CD1c-positive myeloid dendritic cell (primary cell): ENCODE results near the gene ANKLE1.
A peak's percentile ranks its signal among the peaks of the same experiment; 100 is the strongest.
"Not testable (repeated sequence)": the region's sequence is repeated elsewhere in the genome, so short reads cannot be mapped to it uniquely, and the experiment has no call there.

Source experiments
- DNase-seq: peaks from one replicate; pipeline ENCODE4 v3.0.0-alpha.2; 2016; ENCODE audit errors: extremely low spot score

ANKLE1 gene

DNA sequence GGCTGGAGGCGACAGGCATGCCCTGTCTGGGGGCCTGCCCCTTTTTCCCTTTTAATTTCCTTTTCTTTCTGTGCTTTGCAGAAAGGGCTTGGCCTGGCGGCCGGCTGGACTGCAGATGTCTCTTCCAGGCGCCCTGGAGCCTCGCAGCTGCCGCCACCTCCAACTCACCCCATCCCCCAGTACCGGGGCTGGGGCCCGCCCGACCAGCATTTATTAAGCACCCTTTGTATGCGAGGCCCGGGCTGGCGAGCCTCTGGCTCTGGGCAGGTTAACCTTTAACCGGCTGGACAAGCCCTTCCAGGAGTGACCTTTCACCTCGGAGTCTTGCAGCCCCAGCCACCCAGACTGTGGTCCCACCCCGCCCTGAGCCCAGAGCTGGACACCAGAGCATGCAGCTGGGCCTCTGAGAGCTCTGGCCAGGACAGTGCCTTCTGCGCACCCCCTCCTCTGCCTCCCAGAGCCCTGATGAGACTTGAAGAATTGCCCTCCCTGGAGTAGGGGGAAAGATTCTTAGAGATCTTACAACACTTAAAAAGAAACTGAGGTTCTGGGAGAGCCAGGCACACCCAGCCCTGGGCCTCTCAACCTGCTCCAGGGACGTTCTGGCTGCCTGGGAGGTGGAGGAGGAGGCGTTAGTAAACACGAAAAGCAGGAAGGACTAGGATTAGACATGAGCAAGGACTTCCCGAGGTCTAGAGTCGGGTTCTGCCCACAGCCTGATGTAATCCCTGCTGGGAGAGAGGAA is 34.8 kb upstream of the ANKLE1 start:
- DNase-seq: peak; percentile 34

DNA sequence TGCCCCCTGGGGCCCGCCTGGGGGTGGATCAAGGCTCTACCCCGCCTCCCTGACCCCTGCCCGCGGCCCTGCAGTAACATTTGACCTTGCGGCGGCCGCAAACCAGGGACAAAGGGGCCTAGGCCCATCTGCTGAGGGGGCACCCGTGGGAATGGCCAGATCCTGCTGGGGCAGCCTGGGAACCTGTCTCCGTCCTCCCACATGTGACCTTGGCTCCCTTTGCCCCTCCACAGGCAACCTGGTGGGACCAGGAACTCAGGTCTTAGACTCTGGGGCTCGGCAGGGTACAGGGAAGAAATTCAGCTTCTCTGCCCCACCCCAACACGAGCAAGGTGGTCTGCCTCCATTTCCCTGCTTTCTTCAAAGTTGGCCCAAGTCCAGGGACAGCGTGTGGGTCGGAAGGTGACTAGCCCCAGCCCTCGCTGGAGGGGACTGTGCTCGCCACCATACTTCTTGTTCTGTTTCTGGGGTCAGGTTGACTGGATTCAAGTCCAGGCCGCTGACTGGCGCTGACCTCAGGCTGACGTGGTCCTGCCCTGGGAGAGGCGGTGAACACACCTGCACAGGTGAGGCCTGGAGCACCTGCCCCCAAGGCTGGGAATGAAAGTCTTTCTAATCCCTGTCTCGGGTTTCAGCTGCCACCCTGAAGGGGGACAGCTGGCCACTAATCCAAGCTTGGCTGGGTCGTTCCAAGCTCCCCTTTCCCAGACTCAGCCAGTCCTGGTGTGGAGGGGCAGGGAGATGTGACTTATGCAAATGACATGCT is 33.5 kb upstream of the ANKLE1 start:
- DNase-seq: no peak

DNA sequence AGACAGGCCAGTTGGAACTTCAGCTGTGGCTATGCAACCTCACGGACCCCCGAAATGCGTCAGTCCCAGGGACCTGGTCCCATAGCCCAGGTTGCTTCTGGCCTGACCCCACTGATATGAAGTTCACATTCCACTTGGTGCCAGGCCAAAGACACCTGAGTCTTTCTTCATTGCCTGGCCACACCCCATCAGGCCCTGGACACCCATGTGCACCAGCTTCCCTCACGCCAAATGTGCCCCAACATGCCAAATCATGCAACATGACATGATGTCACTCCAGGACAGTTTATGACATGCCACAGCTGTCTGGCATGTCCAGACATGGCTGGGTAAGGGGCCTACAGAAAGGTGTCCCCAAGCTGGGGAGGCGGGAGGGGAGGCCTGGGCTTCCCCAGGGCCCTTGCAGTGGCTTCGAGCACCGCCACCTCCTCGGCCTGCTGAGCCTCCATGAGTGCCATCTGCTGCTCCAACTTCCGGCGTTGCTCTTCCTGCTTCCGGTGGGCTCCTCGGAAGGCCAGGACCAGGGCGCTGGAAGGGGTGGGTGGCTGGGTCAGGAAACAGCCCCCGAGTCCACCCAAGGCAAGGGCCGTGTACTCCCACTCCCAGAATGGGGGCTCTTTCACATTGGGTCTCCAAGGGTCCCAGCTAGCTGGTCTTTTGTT is 31.7 kb upstream of the ANKLE1 start:
- no peak for DNase-seq

DNA sequence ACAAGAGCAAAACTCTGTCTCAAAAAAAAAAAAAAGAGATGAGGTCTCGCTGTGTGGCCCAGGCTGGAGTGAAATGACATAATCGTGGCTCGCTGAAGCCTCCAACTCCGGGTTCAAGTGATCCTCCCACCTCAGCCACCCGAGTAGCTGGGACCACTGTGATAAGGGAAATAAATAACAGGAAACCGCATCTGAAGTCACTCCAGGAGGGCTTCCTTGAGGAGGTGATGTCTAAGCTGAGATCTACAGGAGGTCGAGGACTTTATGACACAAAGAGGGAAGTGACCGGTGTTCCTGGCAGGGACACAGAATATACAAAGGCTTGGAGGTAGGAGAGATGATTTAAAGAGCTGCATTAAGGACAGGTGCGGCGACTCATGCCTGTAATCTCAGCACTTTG is 27.1 kb upstream of the ANKLE1 start:
- DNase-seq: no peak

DNA sequence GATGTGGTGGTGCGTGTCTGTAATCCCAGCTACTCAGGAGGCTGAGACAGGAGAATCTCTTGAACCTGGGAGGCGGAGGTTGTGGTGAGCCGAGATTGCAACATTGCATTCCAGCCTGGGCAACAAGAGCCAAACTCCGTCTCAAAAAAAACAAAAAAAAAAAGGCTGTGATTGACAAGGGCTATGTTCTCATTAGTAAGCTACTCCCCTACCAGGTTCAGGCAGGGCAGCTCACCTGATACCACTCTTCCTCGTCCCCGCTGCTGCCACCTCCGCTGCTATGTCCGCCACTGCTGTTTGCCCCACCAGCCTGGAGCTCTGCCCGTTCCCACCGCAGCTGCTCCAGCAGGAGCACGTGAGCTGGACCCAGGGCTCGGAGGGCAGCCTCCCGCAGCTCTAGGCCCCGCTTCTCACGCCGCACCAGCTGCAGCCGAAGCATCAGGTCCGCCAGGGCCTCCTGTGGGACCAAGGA is 26.5 kb upstream of the ANKLE1 start:
- DNase-seq: no peak

DNA sequence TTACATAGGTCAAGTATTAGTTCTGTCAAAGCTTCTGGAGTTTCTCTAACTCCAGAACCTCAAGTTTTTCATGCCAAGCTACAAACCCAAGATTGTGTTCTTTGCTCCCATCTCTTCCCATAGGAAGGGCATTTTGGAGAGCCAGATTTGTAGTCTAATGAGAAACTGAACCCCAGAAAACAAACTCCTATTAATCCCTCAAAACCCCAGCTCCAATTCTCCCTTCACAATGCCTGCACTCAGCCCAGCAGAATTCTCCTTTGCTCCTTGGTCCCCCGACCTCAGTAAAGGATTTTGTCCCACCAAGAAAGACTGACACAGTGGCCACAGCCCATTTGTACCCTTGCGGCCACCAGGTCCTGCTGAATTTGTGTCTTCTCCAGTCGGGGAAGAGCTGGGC is 25.6 kb upstream of the ANKLE1 start:
- DNase-seq: no peak

DNA sequence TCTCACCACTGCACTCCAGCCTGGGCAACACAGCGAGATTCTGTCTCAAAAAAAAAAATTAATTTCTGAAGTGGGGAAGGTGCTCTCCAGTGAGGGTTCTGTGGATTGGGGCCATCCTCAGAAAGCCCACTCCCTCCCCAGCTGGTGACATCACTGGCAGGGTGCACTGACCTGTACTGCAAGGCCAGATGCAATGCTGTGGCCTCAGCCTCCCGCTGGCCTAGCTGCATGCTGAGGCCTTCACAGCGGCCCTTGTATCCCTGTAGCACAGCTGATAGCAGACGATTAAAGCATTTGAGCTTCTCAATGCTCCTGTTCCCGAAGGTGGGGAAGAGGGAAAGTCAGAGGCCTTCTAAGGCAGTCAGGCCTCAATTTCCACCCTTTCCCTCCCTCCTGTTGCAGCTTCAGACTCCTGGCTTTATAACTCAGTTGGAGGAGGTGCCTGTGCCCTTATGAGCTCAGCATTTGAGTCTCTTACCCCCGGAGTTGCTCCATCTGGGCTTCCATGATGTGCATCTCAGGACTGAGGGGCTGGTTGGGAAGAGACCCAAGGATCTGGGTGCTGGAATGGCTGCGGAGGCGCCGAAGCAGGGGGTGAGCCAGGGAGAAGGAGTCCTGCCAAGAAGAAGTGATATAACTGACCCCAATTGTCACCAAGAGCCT is 22.5 kb upstream of the ANKLE1 start:
- DNase-seq: no peak

DNA sequence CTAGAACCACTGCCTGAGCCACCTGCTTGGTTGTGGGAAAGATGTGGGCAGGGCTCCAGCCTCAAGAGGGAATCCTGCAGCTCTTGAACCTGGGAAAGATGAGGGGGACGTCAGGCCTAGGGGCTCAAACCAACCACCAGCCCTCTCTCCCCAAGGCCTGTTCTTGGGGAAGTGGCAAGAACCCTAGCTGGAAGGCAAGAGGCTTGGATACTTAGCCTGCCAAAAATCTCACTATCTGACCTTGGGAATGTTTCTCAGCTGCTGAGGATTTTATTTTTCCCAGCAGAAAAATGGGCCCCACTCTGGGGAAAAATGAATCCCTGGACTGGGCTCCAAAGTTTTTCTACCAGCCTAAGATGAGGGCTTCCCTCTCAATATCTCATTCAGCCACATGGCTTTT is 21.8 kb upstream of the ANKLE1 start:
- no peak for DNase-seq

DNA sequence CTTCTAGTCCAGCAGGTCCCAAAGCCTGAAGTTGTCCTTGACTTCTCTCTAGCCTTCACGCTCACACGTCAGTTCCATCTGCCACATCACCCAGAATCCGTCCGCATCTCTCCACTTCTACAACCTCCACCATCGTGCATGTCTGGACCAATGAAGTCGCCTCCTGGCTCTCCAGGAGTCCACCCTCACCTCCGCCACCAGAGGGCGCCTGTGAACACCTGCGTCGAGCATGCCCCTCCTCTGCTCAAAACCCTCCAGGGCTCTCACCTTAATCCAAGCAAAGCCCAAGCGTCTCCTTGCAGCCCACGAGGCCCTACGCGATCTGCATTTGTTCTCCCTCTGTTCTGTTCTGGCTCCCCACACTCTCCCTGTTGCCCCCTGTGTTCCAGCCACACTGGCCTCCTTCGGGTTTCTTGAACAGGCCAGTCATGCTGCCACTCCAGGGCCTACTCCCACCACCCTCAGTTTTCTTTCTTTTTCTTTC is 20.8 kb upstream of the ANKLE1 start:
- DNase-seq: peak; percentile 91

DNA sequence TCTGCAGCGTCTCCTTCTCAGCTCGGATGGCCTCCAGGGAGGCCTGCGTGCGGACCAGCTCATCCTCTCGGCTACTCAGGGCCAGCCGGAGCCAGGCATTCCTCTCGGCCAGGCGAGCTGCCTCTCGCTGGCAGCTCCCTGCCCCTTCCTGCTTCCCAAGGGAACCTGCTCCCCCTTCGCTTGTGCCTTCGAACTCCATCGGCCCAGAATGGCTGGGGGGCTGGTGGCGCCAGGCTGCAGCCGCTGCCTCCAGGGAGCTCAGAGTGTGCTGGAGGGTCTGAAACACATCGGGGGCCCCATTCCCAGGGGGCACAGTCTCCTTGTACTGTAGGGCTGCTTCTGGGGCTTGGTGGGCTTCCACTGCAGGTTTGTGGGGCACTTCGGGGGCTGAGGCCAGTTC is 19.1 kb upstream of the ANKLE1 start:
- no peak for DNase-seq

DNA sequence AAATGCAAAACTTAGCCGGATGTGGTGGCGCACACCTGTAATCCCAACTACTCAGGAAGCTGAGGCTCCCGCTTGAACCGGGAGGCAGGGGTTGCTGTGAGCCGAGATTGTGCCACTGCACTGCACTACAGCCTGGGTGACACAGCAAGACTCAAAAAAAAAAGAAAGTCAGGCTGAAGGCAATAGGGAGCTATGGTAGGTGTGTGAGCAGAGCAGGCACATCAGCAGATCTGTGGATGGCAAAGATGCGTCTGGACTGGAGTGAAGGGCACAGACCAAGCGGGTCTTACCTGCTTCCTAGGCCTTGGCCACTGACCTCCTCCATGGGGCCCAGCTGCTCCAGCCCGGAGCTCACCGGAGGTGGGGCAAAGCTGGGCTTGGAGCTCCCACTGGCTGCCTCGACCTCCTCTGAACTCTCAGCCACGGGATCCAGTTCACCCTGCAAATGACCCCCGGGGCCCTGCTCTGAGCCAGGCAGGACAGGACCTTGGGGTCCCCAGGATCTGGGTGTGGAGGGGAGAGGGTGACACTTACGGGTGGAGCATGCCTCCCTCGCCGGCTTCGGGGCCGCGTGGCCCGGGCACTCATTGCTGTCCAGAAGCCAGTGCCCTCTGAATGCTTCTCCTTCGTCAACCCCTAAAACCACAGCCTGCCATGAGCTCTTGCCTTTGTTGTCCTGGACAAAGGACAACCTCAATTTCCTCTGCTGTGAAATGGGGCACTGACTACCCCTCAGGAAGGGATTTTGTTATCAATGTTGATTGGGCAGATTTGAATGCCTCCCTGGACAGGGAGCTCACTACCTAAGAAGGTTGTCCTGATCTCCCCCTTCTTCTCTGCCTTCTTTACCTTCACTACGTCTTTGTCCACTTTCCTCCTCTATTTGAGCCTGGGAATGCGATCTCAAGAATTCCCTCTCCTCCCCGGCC is 17.7 kb upstream of the ANKLE1 start:
- no peak for DNase-seq

DNA sequence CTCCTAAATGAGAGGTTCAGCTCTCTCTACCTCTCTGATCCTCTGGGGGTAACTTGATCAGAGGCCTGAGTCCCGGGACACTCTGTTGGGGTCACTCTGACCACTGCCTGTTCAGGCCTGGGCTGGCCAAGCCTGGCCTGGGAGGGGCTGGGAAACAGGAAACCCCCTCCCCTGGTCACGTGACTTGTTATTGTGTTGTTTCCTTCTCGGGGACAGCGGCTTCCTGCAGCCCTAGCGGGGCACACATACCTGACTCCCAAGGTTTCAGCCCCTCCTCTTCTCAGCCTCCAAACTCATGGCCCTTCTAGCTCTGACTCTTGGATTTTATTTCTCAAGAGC is 17.1 kb upstream of the ANKLE1 start, which contains the start of gene USHBP1:
Gene USHBP1 (minus strand): TSS at position 105 of the 339 bp plus-strand sequence. CDS start 446 bp downstream, outside the sequence.
- no peak for DNase-seq

DNA sequence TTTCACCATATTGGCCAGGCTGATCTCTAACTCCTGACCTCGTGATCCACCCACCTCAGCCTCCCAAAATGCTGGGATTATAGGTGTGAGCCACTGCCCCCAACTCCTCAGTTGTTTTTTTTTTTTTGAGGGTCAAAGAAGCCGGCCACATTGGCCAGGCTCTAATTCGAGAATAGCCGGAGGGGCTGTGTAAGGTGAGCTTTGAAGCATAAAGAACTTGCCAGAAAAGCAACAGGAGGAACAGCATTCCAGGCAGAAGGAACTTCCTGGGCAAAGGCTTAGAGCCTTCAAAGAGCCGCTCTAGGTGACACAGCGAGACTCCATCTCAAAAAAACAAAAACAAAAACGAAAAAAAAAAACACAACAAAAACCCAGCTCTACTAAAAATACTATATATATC is 15.7 kb upstream of the ANKLE1 start:
- DNase-seq: no peak

DNA sequence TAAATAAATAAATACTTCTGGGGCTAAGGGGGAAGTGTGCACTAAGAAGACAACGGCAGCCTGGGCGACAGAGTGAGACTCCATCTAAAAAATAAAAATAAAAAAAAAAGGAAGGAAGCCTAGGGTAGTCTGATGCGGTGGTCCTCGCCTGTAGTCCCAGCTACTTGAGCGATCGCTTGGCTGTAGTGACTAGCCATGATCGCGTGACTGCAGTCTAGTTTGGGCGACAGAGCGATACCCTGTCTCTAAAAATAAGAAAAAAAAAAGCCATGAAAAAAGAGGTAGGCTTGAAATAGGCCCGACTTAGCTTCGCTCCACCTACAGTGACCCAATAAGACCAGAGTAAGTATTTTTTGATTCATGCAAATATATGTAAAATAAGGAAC is 15.1 kb upstream of the ANKLE1 start:
- DNase-seq: no peak

DNA sequence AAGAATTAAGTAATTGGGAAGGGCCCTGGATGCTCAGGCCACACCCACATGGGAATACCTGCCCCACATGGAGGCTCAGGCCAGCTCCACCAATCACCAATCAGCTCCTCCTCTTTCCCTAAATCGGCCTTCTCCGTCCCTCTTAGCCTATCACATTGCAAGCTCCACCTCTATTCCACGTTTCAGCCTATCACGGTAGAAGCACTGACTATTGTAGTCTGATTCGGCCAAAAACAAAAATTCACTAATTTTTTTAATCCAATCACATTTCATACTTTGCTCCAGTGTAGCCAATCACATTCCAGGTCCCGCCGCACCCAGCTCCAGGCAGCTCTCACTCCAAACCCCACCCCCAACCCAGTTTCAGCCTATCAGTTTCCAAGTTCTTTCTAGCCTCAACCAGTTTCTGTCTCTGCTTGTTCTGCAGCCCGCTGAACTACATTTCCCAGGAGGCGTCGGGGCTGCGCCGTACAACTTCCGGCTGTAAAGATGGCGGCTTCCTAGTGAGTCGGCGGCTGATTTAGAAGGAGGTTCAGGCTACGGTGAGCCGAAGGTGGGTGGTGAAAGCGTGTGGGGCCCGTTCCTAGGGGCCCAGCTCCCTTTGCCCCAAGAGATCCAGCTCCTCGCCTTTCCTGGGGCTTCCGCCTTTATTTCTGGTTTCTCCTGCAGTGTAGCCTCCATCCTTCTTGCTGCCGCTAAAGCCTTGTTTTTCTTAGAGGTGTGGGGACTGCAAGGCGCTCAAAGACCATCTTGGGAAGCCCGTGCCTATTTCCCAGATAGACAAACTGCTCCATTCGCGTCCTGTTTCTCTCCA is 14.5 kb upstream of the ANKLE1 start, which contains the start of gene BABAM1:
Gene BABAM1 (plus strand): TSS at position 469 of the 814 bp plus-strand sequence. CDS start 1,364 bp downstream, outside the sequence.
- DNase-seq: peak; percentile 98

DNA sequence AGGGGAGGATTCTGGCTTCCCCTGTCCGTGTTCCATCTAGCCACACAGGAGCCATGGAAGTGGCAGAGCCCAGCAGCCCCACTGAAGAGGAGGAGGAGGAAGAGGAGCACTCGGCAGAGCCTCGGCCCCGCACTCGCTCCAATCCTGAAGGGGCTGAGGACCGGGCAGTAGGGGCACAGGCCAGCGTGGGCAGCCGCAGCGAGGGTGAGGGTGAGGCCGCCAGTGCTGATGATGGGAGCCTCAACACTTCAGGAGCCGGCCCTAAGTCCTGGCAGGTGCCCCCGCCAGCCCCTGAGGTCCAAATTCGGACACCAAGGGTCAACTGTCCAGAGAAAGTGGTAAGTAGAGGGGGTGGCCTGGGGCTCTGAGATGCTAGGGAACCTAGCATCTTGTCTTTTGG is 12.9 kb upstream of the ANKLE1 start:
- no peak for DNase-seq

DNA sequence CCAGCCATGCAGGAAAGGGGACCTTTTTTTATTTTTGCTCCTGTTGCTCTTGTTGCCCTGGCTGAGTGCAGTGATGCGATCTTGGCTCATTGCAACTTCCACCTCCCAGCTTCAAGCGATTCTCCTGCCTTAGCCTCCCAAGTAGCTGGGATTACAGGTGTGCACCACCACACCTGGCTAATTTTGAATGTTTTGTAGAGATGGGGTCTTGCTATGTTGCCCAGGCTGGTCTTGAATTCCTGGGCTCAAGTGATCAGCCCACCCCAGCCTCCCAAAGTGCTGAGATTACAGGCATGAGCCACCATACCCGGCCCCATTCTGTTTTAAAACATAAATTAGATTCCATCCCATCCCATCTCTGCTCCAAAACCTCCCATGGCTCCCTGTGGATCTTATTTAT is 6.8 kb upstream of the ANKLE1 start:
- not testable (repeated sequence) for DNase-seq

DNA sequence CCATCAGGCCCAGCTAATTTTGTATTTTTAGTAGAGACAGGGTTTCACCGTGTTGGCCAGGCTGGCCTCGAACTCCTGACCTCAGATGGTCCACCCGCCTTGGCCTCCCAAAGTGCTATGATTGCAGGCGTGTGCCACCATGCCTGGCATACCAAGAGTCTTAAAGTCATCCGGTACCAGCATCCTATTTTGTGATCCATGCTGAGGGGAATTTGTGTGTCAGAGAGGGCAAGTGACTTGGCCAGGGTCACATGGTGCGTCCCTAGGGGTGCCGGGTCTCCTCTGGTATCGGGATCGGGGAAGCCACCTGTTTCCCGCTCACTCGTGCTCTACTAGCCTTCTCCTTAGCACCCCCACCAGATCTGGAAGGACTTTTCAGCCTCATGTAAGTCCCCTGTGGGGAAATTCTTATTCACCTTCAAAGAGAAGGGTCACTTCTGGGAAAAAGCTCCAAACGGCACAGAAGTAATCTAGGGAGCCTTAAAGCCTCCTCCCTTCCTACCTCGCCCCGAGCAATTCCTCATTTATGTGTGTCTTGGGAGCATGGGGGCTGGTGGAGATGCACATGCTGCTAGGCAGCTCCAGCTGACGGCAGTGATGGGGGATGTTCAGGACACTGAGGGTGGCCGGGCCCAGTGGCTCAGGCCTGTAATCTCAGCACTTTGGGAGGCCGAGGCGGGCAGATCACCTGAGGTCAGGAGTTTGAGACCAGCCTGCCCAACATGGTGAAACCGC is 6.1 kb upstream of the ANKLE1 start:
- no peak for DNase-seq

DNA sequence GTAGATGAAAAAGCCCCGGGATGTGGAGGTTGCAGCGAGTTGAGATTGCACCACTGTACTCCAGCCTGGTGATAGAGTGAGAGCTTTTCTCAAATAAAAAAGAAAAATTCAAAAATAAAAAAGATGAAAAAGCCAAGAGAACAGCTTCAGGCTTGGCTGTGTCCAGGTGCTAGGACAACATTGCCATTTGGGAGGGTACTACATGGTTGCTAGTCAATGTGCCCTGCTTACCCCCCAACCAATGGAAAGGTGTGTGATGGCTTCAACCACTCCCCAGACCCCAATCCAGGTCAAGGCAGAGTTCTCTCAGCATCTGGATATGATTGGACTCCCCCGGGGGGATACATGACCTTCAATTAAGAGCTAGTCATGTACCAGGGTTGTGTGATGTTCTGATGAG is 2.3 kb upstream of the ANKLE1 start:
- DNase-seq: no peak
